ENCODE data around the gene KCMF1.

KCMF1 gene

GRCh38 chr2:84940088-84940470, 30.9 kb upstream of the KCMF1 start:
- Histone ChIP-seq H3K4me1 (ENCODE audit: control insufficient read depth, low read length) (peaks cover 41% of the 10 kb centered on the region), H3K27me3 (ENCODE audit: control insufficient read depth, low read length) (no peaks in the 10 kb centered on the region), H3K9me3 (ENCODE audit: control insufficient read depth, insufficient read depth, low read length) (no peaks in the 10 kb centered on the region), H3F3A (ENCODE audit: control insufficient read depth, insufficient read depth) (peaks cover 9% of the 10 kb centered on the region), H3K4me3 (ENCODE audit: low read length) (peak overlapping the region; percentile 60), H3K79me2 (ENCODE audit: control insufficient read depth, low read length) (no peaks in the 10 kb centered on the region), H3K27ac (ENCODE audit: low read depth, low read length) (peak overlapping the region; percentile 62), H4K20me1 (ENCODE audit: control insufficient read depth, insufficient read depth, low read depth, low read length) (no peaks in the 10 kb centered on the region), H3K9me2 (replicated peaks; ENCODE audit: control insufficient read depth, low read length) (no peaks in the 10 kb centered on the region), H3K4me2 (ENCODE audit: low read length) (peak overlapping the region; percentile 72), H3K36me3 (ENCODE audit: control insufficient read depth, low read length) (no peaks in the 10 kb centered on the region)
- no peak for TF ChIP-seq EZH2phosphoT487 (IDR thresholded peaks at IDR 0.05; ENCODE audit: borderline replicate concordance, low read length)
- no peak for TF ChIP-seq CTCF (IDR thresholded peaks at IDR 0.05; ENCODE audit: low read depth, low read length, poor library complexity, severe bottlenecking)

GRCh38 chr2:84940831-84941412, 30.0 kb upstream of the KCMF1 start:
- H3K9me2 ChIP-seq (replicated peaks; ENCODE audit: control insufficient read depth, low read length) = no peaks in the 10 kb centered on the region
- no peaks in the 10 kb centered on the region for H3K27me3 ChIP-seq (ENCODE audit: control insufficient read depth, low read length)
- no peaks in the 10 kb centered on the region for H3K9me3 ChIP-seq (ENCODE audit: control insufficient read depth, insufficient read depth, low read length)
- H3K36me3 ChIP-seq (ENCODE audit: control insufficient read depth, low read length) = no peaks in the 10 kb centered on the region
- no peak overlapping the region for H3K27ac ChIP-seq (ENCODE audit: low read depth, low read length)
- peaks cover 9% of the 10 kb centered on the region for H3F3A ChIP-seq (ENCODE audit: control insufficient read depth, insufficient read depth)
- TF ChIP-seq CTCF (IDR thresholded peaks at IDR 0.05; ENCODE audit: low read depth, low read length, poor library complexity, severe bottlenecking) (no peak), EZH2phosphoT487 (IDR thresholded peaks at IDR 0.05; ENCODE audit: borderline replicate concordance, low read length) (no peak)
- no peaks in the 10 kb centered on the region for H4K20me1 ChIP-seq (ENCODE audit: control insufficient read depth, insufficient read depth, low read depth, low read length)
- H3K79me2 ChIP-seq (ENCODE audit: control insufficient read depth, low read length) = no peaks in the 10 kb centered on the region
- no peak overlapping the region for H3K4me3 ChIP-seq (ENCODE audit: low read length)
- no peak overlapping the region for H3K4me2 ChIP-seq (ENCODE audit: low read length)
- peaks cover 49% of the 10 kb centered on the region for H3K4me1 ChIP-seq (ENCODE audit: control insufficient read depth, low read length)

GRCh38 chr2:84942166-84942565, 28.8 kb upstream of the KCMF1 start:
- TF ChIP-seq EZH2phosphoT487 (IDR thresholded peaks at IDR 0.05; ENCODE audit: borderline replicate concordance, low read length) (no peak), CTCF (IDR thresholded peaks at IDR 0.05; ENCODE audit: low read depth, low read length, poor library complexity, severe bottlenecking) (no peak)
- peaks cover 59% of the 10 kb centered on the region for H3K4me1 ChIP-seq (ENCODE audit: control insufficient read depth, low read length)

More at GRCh38 chr2:84942166-84942565, 28.8 kb upstream of the KCMF1 start:
- H3K9me3 ChIP-seq (ENCODE audit: control insufficient read depth, insufficient read depth, low read length) = no peaks in the 10 kb centered on the region
- H3K79me2 ChIP-seq (ENCODE audit: control insufficient read depth, low read length) = no peaks in the 10 kb centered on the region
- H3K4me3 ChIP-seq (ENCODE audit: low read length) = no peak overlapping the region
- H3F3A ChIP-seq (ENCODE audit: control insufficient read depth, insufficient read depth) = peaks cover 12% of the 10 kb centered on the region
- no peaks in the 10 kb centered on the region for H4K20me1 ChIP-seq (ENCODE audit: control insufficient read depth, insufficient read depth, low read depth, low read length)
- H3K9me2 ChIP-seq (replicated peaks; ENCODE audit: control insufficient read depth, low read length) = no peaks in the 10 kb centered on the region
- no peak overlapping the region for H3K4me2 ChIP-seq (ENCODE audit: low read length)
- H3K27me3 ChIP-seq (ENCODE audit: control insufficient read depth, low read length) = no peaks in the 10 kb centered on the region
- H3K36me3 ChIP-seq (ENCODE audit: control insufficient read depth, low read length) = no peaks in the 10 kb centered on the region
- no peak overlapping the region for H3K27ac ChIP-seq (ENCODE audit: low read depth, low read length)
